Body of pancreas (tissue), 4 donors: Measurements from ENCODE around the gene LRCH2.

Source experiments
- CTCF ChIP-seq, 7 experiments: fragments of 450-650 bp in 4 of 7; fragments of 200-600 bp in 3 of 7; sonication (generic) in 3 of 7; IDR thresholded peaks; one replicate each; pipeline ENCODE4 v1.5.1; 2016 to 2019; ENCODE audit warnings: antibody characterized with exemption in 7 of 7
- POLR2A ChIP-seq, 3 donors: fragments of 450-650 bp; IDR thresholded peaks; one replicate each; pipeline ENCODE4 v1.6.1; 2016; ENCODE audit warnings: antibody characterized with exemption in 3 of 3, mild to moderate bottlenecking in 2 of 3

GRCh38 chrX:115192244-115192700 lies 41.6 kb downstream of the LRCH2 start:
- TF ChIP-seq CTCF (IDR thresholded peaks at IDR 0.05), result no peak
- no peak for TF ChIP-seq POLR2A (IDR thresholded peaks at IDR 0.05)
